ENCODE measurements around the gene KCNK3.

GRCh38 chr2:26646986-26647672 lies 45.4 kb upstream of the KCNK3 start:
- TF ChIP-seq, protein P1, sequence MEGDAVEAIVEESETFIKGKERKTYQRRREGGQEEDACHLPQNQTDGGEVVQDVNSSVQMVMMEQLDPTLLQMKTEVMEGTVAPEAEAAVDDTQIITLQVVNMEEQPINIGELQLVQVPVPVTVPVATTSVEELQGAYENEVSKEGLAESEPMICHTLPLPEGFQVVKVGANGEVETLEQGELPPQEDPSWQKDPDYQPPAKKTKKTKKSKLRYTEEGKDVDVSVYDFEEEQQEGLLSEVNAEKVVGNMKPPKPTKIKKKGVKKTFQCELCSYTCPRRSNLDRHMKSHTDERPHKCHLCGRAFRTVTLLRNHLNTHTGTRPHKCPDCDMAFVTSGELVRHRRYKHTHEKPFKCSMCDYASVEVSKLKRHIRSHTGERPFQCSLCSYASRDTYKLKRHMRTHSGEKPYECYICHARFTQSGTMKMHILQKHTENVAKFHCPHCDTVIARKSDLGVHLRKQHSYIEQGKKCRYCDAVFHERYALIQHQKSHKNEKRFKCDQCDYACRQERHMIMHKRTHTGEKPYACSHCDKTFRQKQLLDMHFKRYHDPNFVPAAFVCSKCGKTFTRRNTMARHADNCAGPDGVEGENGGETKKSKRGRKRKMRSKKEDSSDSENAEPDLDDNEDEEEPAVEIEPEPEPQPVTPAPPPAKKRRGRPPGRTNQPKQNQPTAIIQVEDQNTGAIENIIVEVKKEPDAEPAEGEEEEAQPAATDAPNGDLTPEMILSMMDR (IDR thresholded peaks at IDR 0.05) = no peak
- TF ChIP-seq POLR2A (IDR thresholded peaks at IDR 0.05) = no peak
